NCI-H1048 (cell line): ENCODE measurements around the gene PLPP2.

Source experiments
- DNase-seq: peaks from one replicate; lab custom pipeline; 2025; lab: John Stamatoyannopoulos, UW

PLPP2 gene

GRCh38 chr19:291006-291521, at the start of gene PLPP2:
Gene PLPP2, minus strand, starts transcription at chr19:291403. Its CDS starts 67 bp downstream, at chr19:291336.
- DNase-seq: no peak

- DNase-seq: no peak
These were observed 49.6 kb upstream of the PLPP2 start for GRCh38 chr19:340620-341385.

GRCh38 chr19:339262-339887, 48.2 kb upstream of the PLPP2 start:
- DNase-seq: no peak

GRCh38 chr19:338421-338820, 47.2 kb upstream of the PLPP2 start:
- DNase-seq: no peak

GRCh38 chr19:336067-336614, 44.9 kb upstream of the PLPP2 start:
- no peak for DNase-seq

GRCh38 chr19:335486-336066, 44.4 kb upstream of the PLPP2 start:
- no peak for DNase-seq

GRCh38 chr19:335072-335471, 43.9 kb upstream of the PLPP2 start:
- no peak for DNase-seq

GRCh38 chr19:334296-335071, 43.3 kb upstream of the PLPP2 start:
- no peak for DNase-seq

GRCh38 chr19:330503-330902, 39.3 kb upstream of the PLPP2 start:
- DNase-seq: no peak

GRCh38 chr19:329876-330275, 38.7 kb upstream of the PLPP2 start:
- no peak for DNase-seq

GRCh38 chr19:328025-328505, 36.9 kb upstream of the PLPP2 start:
- no peak for DNase-seq

GRCh38 chr19:327291-328024, 36.3 kb upstream of the PLPP2 start:
- DNase-seq: no peak

- DNase-seq: no peak
These were observed 35.7 kb upstream of the PLPP2 start for GRCh38 chr19:326871-327270.

- no peak for DNase-seq
These were observed 34.8 kb upstream of the PLPP2 start for GRCh38 chr19:325937-326565.

GRCh38 chr19:325173-325936, 34.2 kb upstream of the PLPP2 start:
- no peak for DNase-seq

GRCh38 chr19:324716-325115, 33.5 kb upstream of the PLPP2 start:
- DNase-seq: no peak

GRCh38 chr19:322616-323015, 31.4 kb upstream of the PLPP2 start:
- no peak for DNase-seq

GRCh38 chr19:318509-318774, 27.2 kb upstream of the PLPP2 start:
- DNase-seq: no peak

- DNase-seq: no peak
These were observed 26.7 kb upstream of the PLPP2 start for GRCh38 chr19:317710-318508.
